Loucy (cell line): ENCODE data around the gene GRIN2D.

Experiments
- EZH2phosphoT487 ChIP-seq: fragments of 200-600 bp; IDR thresholded peaks from 2 replicates; pipeline ENCODE4 v1.6.1; 2018; ENCODE audit warnings: antibody characterized with exemption, mild to moderate bottlenecking, moderate library complexity, borderline replicate concordance
- TF ChIP-seq, protein P1 (sequence below): fragments of 200-600 bp; sonication (generic); conservative IDR thresholded peaks from 2 replicates; pipeline ENCODE4 v1.5.1; 2014; ENCODE audit warnings: mild to moderate bottlenecking, antibody characterized with exemption, low read length

- TF ChIP-seq, protein P1, sequence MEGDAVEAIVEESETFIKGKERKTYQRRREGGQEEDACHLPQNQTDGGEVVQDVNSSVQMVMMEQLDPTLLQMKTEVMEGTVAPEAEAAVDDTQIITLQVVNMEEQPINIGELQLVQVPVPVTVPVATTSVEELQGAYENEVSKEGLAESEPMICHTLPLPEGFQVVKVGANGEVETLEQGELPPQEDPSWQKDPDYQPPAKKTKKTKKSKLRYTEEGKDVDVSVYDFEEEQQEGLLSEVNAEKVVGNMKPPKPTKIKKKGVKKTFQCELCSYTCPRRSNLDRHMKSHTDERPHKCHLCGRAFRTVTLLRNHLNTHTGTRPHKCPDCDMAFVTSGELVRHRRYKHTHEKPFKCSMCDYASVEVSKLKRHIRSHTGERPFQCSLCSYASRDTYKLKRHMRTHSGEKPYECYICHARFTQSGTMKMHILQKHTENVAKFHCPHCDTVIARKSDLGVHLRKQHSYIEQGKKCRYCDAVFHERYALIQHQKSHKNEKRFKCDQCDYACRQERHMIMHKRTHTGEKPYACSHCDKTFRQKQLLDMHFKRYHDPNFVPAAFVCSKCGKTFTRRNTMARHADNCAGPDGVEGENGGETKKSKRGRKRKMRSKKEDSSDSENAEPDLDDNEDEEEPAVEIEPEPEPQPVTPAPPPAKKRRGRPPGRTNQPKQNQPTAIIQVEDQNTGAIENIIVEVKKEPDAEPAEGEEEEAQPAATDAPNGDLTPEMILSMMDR, result no peak
- TF ChIP-seq EZH2phosphoT487, result no peak
Observed at GRCh38 chr19:48370955-48371354, 22.5 kb upstream of the GRIN2D start.
